H1 (cell line): ENCODE measurements around the gene PTCH2. TPM values are rescaled to one million over a fixed set of nuclear protein-coding genes. Genes with fewer than 3 reads are reported as not detected.
"Not testable (repeated sequence)": the region's sequence is repeated elsewhere in the genome, so short reads cannot be mapped to it uniquely, and the experiment has no call there.

Experiments
- CTCF ChIA-PET: fragments of 300-600 bp; sonication (Branson Sonifier 250); formaldehyde crosslinking; loops from one replicate; lab custom pipeline; 2021; ENCODE audit not compliant: partially characterized antibody; lab: Charles Lee
- POLR2A ChIA-PET: fragments of 300-600 bp; sonication (Branson Sonifier 250); formaldehyde crosslinking; loops from one replicate; lab custom pipeline; 2021; ENCODE audit warnings: inconsistent platforms; ENCODE audit not compliant: partially characterized antibody; lab: Charles Lee
- DNase-seq, 2 experiments: peaks; one replicate each; pipeline versions ENCODE4 v3.0.0 to v3.0.0-alpha.2; 2010 to 2022; ENCODE audit warnings: low spot score in 2 of 2, low read depth in 1 of 2, mixed read lengths in 1 of 2
- FAIRE-seq: peaks from 2 replicates; lab custom pipeline; 2011; peaks lifted over from hg19 to GRCh38; lab: Jason Lieb, UNC
- H2AFZ ChIP-seq: 2 replicates; pipeline ENCODE4 v1.8.1; 2012; ENCODE audit warnings: low read length, inconsistent platforms
- H2AK5ac ChIP-seq: 2 replicates; pipeline ENCODE4 v1.6.1; 2013; ENCODE audit warnings: low read depth, low read length
- H2BK120ac ChIP-seq: replicated peaks from 2 replicates; pipeline ENCODE3; 2013; ENCODE audit warnings: low read depth, low read length, inconsistent platforms
- H2BK12ac ChIP-seq: 2 replicates; pipeline ENCODE4 v1.6.1; 2013; ENCODE audit warnings: low read depth, low read length
- H2BK15ac ChIP-seq: 2 replicates; pipeline ENCODE4 v1.6.1; 2013; ENCODE audit warnings: low read length
- H2BK20ac ChIP-seq: 2 replicates; pipeline ENCODE4 v1.6.1; 2013; ENCODE audit warnings: low read length
- H2BK5ac ChIP-seq: 2 replicates; pipeline ENCODE4 v1.6.1; 2013; ENCODE audit warnings: low read depth, low read length
- H3K14ac ChIP-seq: 2 replicates; pipeline ENCODE4 v1.6.1; 2013; ENCODE audit warnings: inconsistent platforms; ENCODE audit not compliant: insufficient read length
- H3K18ac ChIP-seq: 2 replicates; pipeline ENCODE4 v1.6.1; 2013; ENCODE audit warnings: low read length; ENCODE audit errors: extremely low read depth
- H3K23ac ChIP-seq: 2 replicates; pipeline ENCODE4 v1.6.1; 2013; ENCODE audit warnings: inconsistent platforms; ENCODE audit not compliant: insufficient read length
- H3K23me2 ChIP-seq: 2 replicates; pipeline ENCODE4 v1.6.1; 2013; ENCODE audit warnings: low read depth, low read length
- H3K27ac ChIP-seq: 2 replicates; pipeline ENCODE4 v1.6.1; 2011; ENCODE audit warnings: low read depth, low read length, inconsistent platforms
- H3K27me3 ChIP-seq, 4 experiments: replicated peaks in 1 of 4; 1 replicate in 1 of 4; 2 replicates in 3 of 4; pipeline versions ENCODE4 v1.6.1 to v1.8.1; 2011 to 2013; ENCODE audit warnings: low read length in 3 of 4, mild to moderate bottlenecking in 3 of 4, inconsistent platforms in 2 of 4, mixed read lengths in 2 of 4, moderate library complexity in 1 of 4; ENCODE audit not compliant: control insufficient read depth in 3 of 4, insufficient read depth in 3 of 4; ENCODE audit errors: extremely low read depth in 1 of 4
- H3K36me3 ChIP-seq, 4 experiments: 2 replicates each; pipeline versions ENCODE4 v1.6.1 to v1.8.1; 2011 to 2013; ENCODE audit warnings: mild to moderate bottlenecking in 4 of 4, low read length in 3 of 4, moderate library complexity in 2 of 4, control low read depth in 1 of 4, inconsistent platforms in 1 of 4; ENCODE audit not compliant: insufficient read depth in 4 of 4, control insufficient read depth in 2 of 4
- H3K4ac ChIP-seq: replicated peaks from 2 replicates; pipeline ENCODE3; 2013; ENCODE audit warnings: low read length, low read depth, mixed read lengths, inconsistent platforms; ENCODE audit not compliant: insufficient read length
- H3K4me1 ChIP-seq, 4 experiments: replicated peaks in 1 of 4; 1 replicate in 1 of 4; 2 replicates in 3 of 4; pipeline versions ENCODE4 v1.6.1 to v1.8.1; 2011 to 2013; ENCODE audit warnings: low read length in 3 of 4, inconsistent platforms in 2 of 4, mixed read lengths in 1 of 4; ENCODE audit not compliant: insufficient read depth in 4 of 4, control insufficient read depth in 3 of 4
- H3K4me2 ChIP-seq, 2 experiments: 2 replicates each; pipeline versions ENCODE4 v1.6.1 to v1.8.1; 2011 to 2013; ENCODE audit warnings: low read depth in 2 of 2, low read length in 2 of 2, control low read depth in 1 of 2, inconsistent platforms in 1 of 2, mild to moderate bottlenecking in 1 of 2; ENCODE audit not compliant: insufficient read depth in 1 of 2
- H3K4me3 ChIP-seq, 4 experiments: fragments of 200-600, 300-600 bp in 1 of 4; sonication (generic), shearing (Covaris generic), sonication (Bioruptor Twin) in 1 of 4; 2 replicates each; pipeline versions ENCODE4 v1.5.1 to v1.8.1; 2011 to 2016; ENCODE audit warnings: low read length in 4 of 4, low read depth in 3 of 4, control low read depth in 2 of 4, inconsistent platforms in 2 of 4, mild to moderate bottlenecking in 2 of 4, mixed read lengths in 1 of 4, moderate library complexity in 1 of 4; ENCODE audit not compliant: insufficient read depth in 2 of 4; ENCODE audit errors: extremely low read depth in 1 of 4
- H3K56ac ChIP-seq: replicated peaks from 2 replicates; pipeline ENCODE3; 2013; ENCODE audit warnings: low read depth, mild to moderate bottlenecking, mixed read lengths, low read length, inconsistent platforms; ENCODE audit not compliant: insufficient read length
- H3K79me1 ChIP-seq: 2 replicates; pipeline ENCODE4 v1.6.1; 2013; ENCODE audit warnings: low read depth, low read length, control low read depth
- H3K79me2 ChIP-seq, 2 experiments: 2 replicates each; pipeline versions ENCODE4 v1.6.1 to v1.8.1; 2012 to 2013; ENCODE audit warnings: low read length in 2 of 2, mild to moderate bottlenecking in 2 of 2, inconsistent platforms in 1 of 2; ENCODE audit not compliant: insufficient read depth in 2 of 2, control insufficient read depth in 1 of 2
- H3K9ac ChIP-seq, 4 experiments: replicated peaks in 1 of 4; 1 replicate in 1 of 4; 2 replicates in 3 of 4; pipeline versions ENCODE4 v1.6.1 to v1.8.1; 2011 to 2013; ENCODE audit warnings: low read depth in 3 of 4, low read length in 3 of 4, control low read depth in 2 of 4, mild to moderate bottlenecking in 2 of 4, moderate library complexity in 2 of 4, inconsistent platforms in 1 of 4; ENCODE audit errors: extremely low read depth in 1 of 4
- H3K9me3 ChIP-seq, 2 experiments: 2 replicates each; pipeline versions ENCODE4 v1.6.1 to v1.8.1; 2012 to 2013; ENCODE audit warnings: mild to moderate bottlenecking in 2 of 2, moderate library complexity in 2 of 2, control low read depth in 1 of 2, inconsistent platforms in 1 of 2, low read depth in 1 of 2, low read length in 1 of 2, mixed read lengths in 1 of 2; ENCODE audit not compliant: insufficient read depth in 2 of 2
- H4K20me1 ChIP-seq, 2 experiments: replicated peaks in 1 of 2; 2 replicates each; pipeline versions ENCODE3 to v1.8.1; 2011 to 2013; ENCODE audit warnings: inconsistent platforms in 2 of 2, low read length in 2 of 2, mild to moderate bottlenecking in 1 of 2; ENCODE audit not compliant: insufficient read depth in 2 of 2, control insufficient read depth in 1 of 2
- H4K5ac ChIP-seq: 2 replicates; pipeline ENCODE4 v1.6.1; 2013; ENCODE audit warnings: low read length, low read depth, mixed read lengths, inconsistent platforms; ENCODE audit not compliant: insufficient read length
- H4K8ac ChIP-seq: 2 replicates; pipeline ENCODE4 v1.8.0; 2013; ENCODE audit warnings: mild to moderate bottlenecking, moderate library complexity, low read length, inconsistent platforms; ENCODE audit not compliant: insufficient read depth; ENCODE audit errors: extremely low read depth
- H4K91ac ChIP-seq: replicated peaks from 2 replicates; pipeline ENCODE3; 2013; ENCODE audit warnings: low read length, mixed read lengths, inconsistent platforms; ENCODE audit not compliant: insufficient read length
- ATF3 ChIP-seq: IDR thresholded peaks from 2 replicates; pipeline ENCODE4 v1.6.1; 2011; ENCODE audit warnings: low read depth, mild to moderate bottlenecking, low read length; ENCODE audit not compliant: insufficient read depth
- CBX8 ChIP-seq: fragments of 300-800, 300-1000 bp; sonication (generic); IDR thresholded peaks from 2 replicates; pipeline ENCODE4 v1.7.1; 2016; ENCODE audit warnings: low read depth, low read length, borderline replicate concordance
- CHD1 ChIP-seq: IDR thresholded peaks from 2 replicates; pipeline ENCODE4 v1.6.1; 2012; ENCODE audit warnings: low read depth, low read length, improper control_type of control experiment
- CREB1 ChIP-seq: IDR thresholded peaks from 2 replicates; pipeline ENCODE4 v1.6.1; 2012; ENCODE audit warnings: inconsistent platforms
- HDAC2 ChIP-seq, 2 experiments: fragments of 300-600 bp in 1 of 2; sonication (generic) in 1 of 2; IDR thresholded peaks; 2 replicates each; pipeline ENCODE4 v1.6.1; 2011 to 2012; ENCODE audit warnings: low read depth in 2 of 2, low read length in 2 of 2, mild to moderate bottlenecking in 2 of 2, moderate library complexity in 2 of 2, borderline replicate concordance in 1 of 2, inconsistent platforms in 1 of 2
- MAX ChIP-seq: IDR thresholded peaks from 2 replicates; pipeline ENCODE4 v1.6.1; 2012; ENCODE audit warnings: inconsistent platforms
- WGBS, 2 experiments: shearing (Covaris generic) in 1 of 2; methylation state at CpG; one replicate each; pipeline versions ENCODE4 v1.1.6 to v1.1.7; 2013 to 2015; ENCODE audit warnings: low lambda C conversion rate in 2 of 2, mixed read lengths in 2 of 2, inconsistent platforms in 1 of 2, low coverage in 1 of 2, missing lambda C conversion rate in 1 of 2; ENCODE audit not compliant: insufficient replicate concordance in 2 of 2, insufficient coverage in 1 of 2, insufficient read length in 1 of 2; ENCODE audit errors: extremely low coverage in 1 of 2, missing lambda C conversion rate in 1 of 2; 5-methylcytosine and 5-hydroxymethylcytosine counted together
- polyA plus RNA-seq, 7 experiments: library from polyadenylated mRNA; depleted of rRNA in 3 of 7; stranded (reverse) in 5 of 7; unstranded in 2 of 7; fragments of >200 nt in 5 of 7; fragments of 200-250 nt in 2 of 7; gene quantifications; 1 replicate in 5 of 7; 2 replicates in 1 of 7; 4 replicates in 1 of 7; pipeline versions ENCODE4 v1.2.1 to v1.2.3, GENCODE V29; 2011 to 2013; ENCODE audit warnings: missing spikeins in 2 of 7, mixed read lengths in 2 of 7
- total RNA-seq: library from RNA; stranded (reverse); fragmentation: NEBNext Ultra II Directional; extraction: Animal tissue kit (Norgen Biotek cat#: 25700); gene quantifications from 2 replicates; pipeline ENCODE4 v1.2.1, GENCODE V29; 2021

Gene PTCH2
- total and polyA plus RNA-seq, 2 of the 8 experiments (the other 6 are each of a cell fraction or from before 2014, with no cell fraction given), result 0.35 to 1.2 TPM

GRCh38 chr1:44798481-44799365 is 44.3 kb downstream of the PTCH2 start (continued):
- TF ChIP-seq HDAC2 (IDR thresholded peaks at IDR 0.05; ENCODE audit: borderline replicate concordance in 1 of 2, low read depth in 2 of 2, low read length in 2 of 2) (no peak), ATF3 (no peak), CBX8 (no peak), CHD1 (no peak), MAX (no peak), CREB1 (no peak)
- TF ChIP-seq, all 59 proteins: peak for 0

- H3K18ac ChIP-seq, H4K91ac ChIP-seq, H3K79me1 ChIP-seq, H4K8ac ChIP-seq, H3K27me3 ChIP-seq, H3K36me3 ChIP-seq, H3K4me3 ChIP-seq, H2BK120ac ChIP-seq, H3K56ac ChIP-seq, H4K5ac ChIP-seq, H3K9ac ChIP-seq, H2AK5ac ChIP-seq, H3K23ac ChIP-seq, H3K9me3 ChIP-seq, H3K4ac ChIP-seq, H3K14ac ChIP-seq, H2BK20ac ChIP-seq, H2BK5ac ChIP-seq, H3K4me2 ChIP-seq, H4K20me1 ChIP-seq, H3K23me2 ChIP-seq, H3K4me1 ChIP-seq, H2BK12ac ChIP-seq, H2AFZ ChIP-seq, FAIRE-seq, H3K27ac ChIP-seq, H2BK15ac ChIP-seq, DNase-seq, H3K79me2 ChIP-seq: not testable (repeated sequence)
- ChIA-PET CTCF (interaction anchor here (1.1 to 5.4 kb wide), 6 partner anchors 10 to 32 kb away, joined by 3 to 31 read pairs (median 8); partner anchors contain the start of genes BEST4 and BTBD19), POLR2A (interaction anchor here (1.3 to 19.2 kb wide), 8 partner anchors 11 to 76 kb away, joined by 4 to 547 read pairs (median 6); partner anchors contain the start of genes BTBD19, RNU5D-1 and RPS8)
- WGBS, 2 experiments, result 84% methylated on average over 8 of the region's 8 CpGs; no CpG with 5 or more reads in 1 of the 2 experiments
These were observed 45.2 kb downstream of the PTCH2 start for GRCh38 chr1:44797886-44798285.
